Thymus (tissue), 11 donors: ENCODE data around the gene FAM110A. TPM values are rescaled to one million over a fixed set of nuclear protein-coding genes. Genes with fewer than 3 reads are reported as not detected.
"Not testable (repeated sequence)": the region's sequence is repeated elsewhere in the genome, so short reads cannot be mapped to it uniquely, and the experiment has no call there.

Experiments used
- DNase-seq, 9 donors: peaks; one replicate each; pipeline ENCODE4 v3.0.0-alpha.2; 2013; ENCODE audit warnings: low spot score in 9 of 9, low read depth in 6 of 9, missing footprints in 1 of 9
- H3K27ac ChIP-seq, 2 donors: one replicate each; pipeline ENCODE4 v1.5.1; 2013; ENCODE audit warnings: control low read depth in 1 of 2, low read depth in 1 of 2, low read length in 1 of 2, mild to moderate bottlenecking in 1 of 2, moderate library complexity in 1 of 2
- H3K27me3 ChIP-seq, 2 donors: one replicate each; pipeline ENCODE4 v1.5.1; 2013; ENCODE audit warnings: low read length in 1 of 2; ENCODE audit not compliant: control insufficient read depth in 2 of 2, insufficient read depth in 1 of 2
- H3K36me3 ChIP-seq, 2 donors: one replicate each; pipeline ENCODE4 v1.5.1; 2013; ENCODE audit warnings: low read length in 1 of 2, mild to moderate bottlenecking in 1 of 2, moderate library complexity in 1 of 2; ENCODE audit not compliant: control insufficient read depth in 2 of 2, insufficient read depth in 2 of 2
- H3K4me1 ChIP-seq, 2 donors: one replicate each; pipeline ENCODE4 v1.5.1; 2013; ENCODE audit warnings: low read length in 2 of 2; ENCODE audit not compliant: control insufficient read depth in 2 of 2, insufficient read depth in 2 of 2
- H3K4me3 ChIP-seq, 2 donors: one replicate each; pipeline ENCODE4 v1.5.1; 2013; ENCODE audit warnings: low read length in 2 of 2, control low read depth in 1 of 2, mild to moderate bottlenecking in 1 of 2
- H3K9me3 ChIP-seq, 2 donors: one replicate each; pipeline ENCODE4 v1.5.1; 2013; ENCODE audit warnings: low read length in 1 of 2, mild to moderate bottlenecking in 1 of 2; ENCODE audit not compliant: control insufficient read depth in 2 of 2, insufficient read depth in 1 of 2
- WGBS: extraction: QIAGEN DNeasy Blood & Tissue Kit; methylation state at CpG from one replicate; pipeline ENCODE4 v1.1.7; 2013; 5-methylcytosine and 5-hydroxymethylcytosine counted together
- polyA plus RNA-seq: library from polyadenylated mRNA; stranded (reverse); fragments of 200-250 nt; gene quantifications from one replicate; pipeline ENCODE4 v1.2.3, GENCODE V29; 2013
- total RNA-seq: library from RNA; stranded (reverse); fragments of 120-200 nt; gene quantifications from one replicate; pipeline ENCODE4 v1.2.4, GENCODE V29; 2013
- donor health status: healthy.

Gene FAM110A
- total and polyA plus RNA-seq, 2 donors, result 7.2 to 15.2 TPM

- H3K36me3 ChIP-seq, result no peaks in the 10 kb centered on the region
- no peak overlapping the region for H3K27ac ChIP-seq
- no peak overlapping the region for H3K4me3 ChIP-seq
- no peaks in the 10 kb centered on the region for H3K9me3 ChIP-seq
- H3K27me3 ChIP-seq, result peaks cover 0 to 2% of the 10 kb centered on the region in 2 donors
- no peak for DNase-seq
- 65% methylated on average over 6 of the region's 6 CpGs for WGBS
- no peaks in the 10 kb centered on the region for H3K4me1 ChIP-seq
These were observed 57.7 kb downstream of the FAM110A start for GRCh38 chr20:891058-891705.

- DNase-seq, result no peak
- Histone ChIP-seq H3K9me3 (no peaks in the 10 kb centered on the region), H3K27ac (no peak overlapping the region), H3K27me3 (peaks cover 0 to 2% of the 10 kb centered on the region in 2 donors), H3K4me3 (no peak overlapping the region), H3K36me3 (no peaks in the 10 kb centered on the region), H3K4me1 (no peaks in the 10 kb centered on the region)
- WGBS, result 96% methylated on average over 4 of the region's 4 CpGs
These were observed 58.2 kb downstream of the FAM110A start for GRCh38 chr20:891706-892080.

- H3K4me1 ChIP-seq, H3K9me3 ChIP-seq, H3K27me3 ChIP-seq, H3K27ac ChIP-seq, H3K36me3 ChIP-seq, H3K4me3 ChIP-seq, DNase-seq: not testable (repeated sequence)
- whole genome bisulfite sequencing, result 94% methylated on average over 5 of the region's 5 CpGs
These were observed 58.9 kb downstream of the FAM110A start for GRCh38 chr20:892371-892770.

Other genes with a start within 250 kb of the FAM110A start
- 0.42 TPM for gene TCF15, start 223.4 kb upstream of the FAM110A start, total RNA-seq
- 0.62 TPM for gene TCF15, start 223.4 kb upstream of the FAM110A start, polyA plus RNA-seq
- 3.5 TPM for gene SRXN1, start 180.5 kb upstream of the FAM110A start, total RNA-seq
- gene SRXN1, start 180.5 kb upstream of the FAM110A start, polyA plus RNA-seq, result 10.8 TPM
- not detected for gene SCRT2, start 157.9 kb upstream of the FAM110A start, total RNA-seq
- under 0.01 TPM for gene SCRT2, start 157.9 kb upstream of the FAM110A start, polyA plus RNA-seq
- 0.05 TPM for gene SLC52A3, start 65.2 kb upstream of the FAM110A start, total RNA-seq
- 0.37 TPM for gene SLC52A3, start 65.2 kb upstream of the FAM110A start, polyA plus RNA-seq
- gene ANGPT4, start 82.6 kb downstream of the FAM110A start, total RNA-seq, result under 0.01 TPM
- gene ANGPT4, start 82.6 kb downstream of the FAM110A start, polyA plus RNA-seq, result 0.34 TPM
- not detected for gene RSPO4, start 168.6 kb downstream of the FAM110A start, total RNA-seq
- 0.09 TPM for gene RSPO4, start 168.6 kb downstream of the FAM110A start, polyA plus RNA-seq